ENCODE data around the gene SORL1.

DNA sequence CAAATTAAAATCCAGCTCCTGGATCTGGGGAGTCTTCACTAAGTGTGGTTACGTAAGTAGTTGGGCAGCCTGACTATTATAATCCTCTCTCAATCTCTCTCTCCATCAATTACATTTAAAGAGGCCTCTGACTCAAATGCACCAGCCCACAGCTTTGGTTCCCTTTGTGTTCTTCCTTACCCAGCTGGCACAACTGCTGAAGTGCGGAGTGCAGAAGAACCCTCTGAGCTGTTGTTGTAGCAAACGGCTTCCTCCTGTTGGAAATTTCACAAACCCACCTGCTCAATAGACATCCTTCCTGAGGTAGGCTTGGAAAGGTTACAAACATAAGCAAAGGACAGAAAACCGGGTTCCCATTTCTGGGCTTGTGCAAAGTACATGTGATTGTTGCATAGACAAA, 17.0 kb upstream of the SORL1 start:
- TF ChIP-seq, protein P1, sequence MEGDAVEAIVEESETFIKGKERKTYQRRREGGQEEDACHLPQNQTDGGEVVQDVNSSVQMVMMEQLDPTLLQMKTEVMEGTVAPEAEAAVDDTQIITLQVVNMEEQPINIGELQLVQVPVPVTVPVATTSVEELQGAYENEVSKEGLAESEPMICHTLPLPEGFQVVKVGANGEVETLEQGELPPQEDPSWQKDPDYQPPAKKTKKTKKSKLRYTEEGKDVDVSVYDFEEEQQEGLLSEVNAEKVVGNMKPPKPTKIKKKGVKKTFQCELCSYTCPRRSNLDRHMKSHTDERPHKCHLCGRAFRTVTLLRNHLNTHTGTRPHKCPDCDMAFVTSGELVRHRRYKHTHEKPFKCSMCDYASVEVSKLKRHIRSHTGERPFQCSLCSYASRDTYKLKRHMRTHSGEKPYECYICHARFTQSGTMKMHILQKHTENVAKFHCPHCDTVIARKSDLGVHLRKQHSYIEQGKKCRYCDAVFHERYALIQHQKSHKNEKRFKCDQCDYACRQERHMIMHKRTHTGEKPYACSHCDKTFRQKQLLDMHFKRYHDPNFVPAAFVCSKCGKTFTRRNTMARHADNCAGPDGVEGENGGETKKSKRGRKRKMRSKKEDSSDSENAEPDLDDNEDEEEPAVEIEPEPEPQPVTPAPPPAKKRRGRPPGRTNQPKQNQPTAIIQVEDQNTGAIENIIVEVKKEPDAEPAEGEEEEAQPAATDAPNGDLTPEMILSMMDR (IDR thresholded peaks at IDR 0.05), result no peak
- TF ChIP-seq POLR2A (IDR thresholded peaks at IDR 0.05), result no peak
